Activated CD8-positive, alpha-beta T cell treated with anti-CD3 and anti-CD28 coated beads for 36 hours (primary cell): ENCODE results near the gene COX6A2. TPM values are rescaled to one million over a fixed set of nuclear protein-coding genes. Genes with fewer than 3 reads are reported as not detected.

Experiments used
- ATAC-seq: fragments of 200-7000 bp; cut with Tn5 transposase; one replicate; pipeline ENCODE4 v1.10.0; 2021; ENCODE audit warnings: mild to moderate bottlenecking, moderate library complexity
- CTCF ChIA-PET: fragments of 350-600 bp; sonication (Branson Sonifier 250); formaldehyde crosslinking; loops from one replicate; lab custom pipeline; 2021; ENCODE audit warnings: antibody characterized with exemption; lab: Charles Lee
- POLR2A ChIA-PET: fragments of 350-600 bp; sonication (Branson Sonifier 250); formaldehyde crosslinking; loops from one replicate; lab custom pipeline; 2021; ENCODE audit warnings: antibody characterized with exemption; lab: Charles Lee
- DNase-seq: peaks from one replicate; pipeline ENCODE4 v3.0.0-alpha.2; 2020
- H3K27ac Mint-ChIP-seq: one replicate; pipeline ENCODE4 v1.8.0; 2021; ENCODE audit warnings: mild to moderate bottlenecking, mixed read lengths
- H3K27me3 Mint-ChIP-seq: one replicate; pipeline ENCODE4 v1.8.0; 2021; ENCODE audit warnings: mixed read lengths
- H3K36me3 Mint-ChIP-seq: one replicate; pipeline ENCODE4 v1.8.0; 2021; ENCODE audit warnings: low read depth, mixed read lengths
- H3K4me1 Mint-ChIP-seq: one replicate; pipeline ENCODE4 v1.8.0; 2021; ENCODE audit warnings: low read depth, mixed read lengths
- H3K4me3 Mint-ChIP-seq: one replicate; pipeline ENCODE4 v1.8.0; 2021; ENCODE audit warnings: mild to moderate bottlenecking, moderate library complexity, mixed read lengths
- H3K9me3 Mint-ChIP-seq: one replicate; pipeline ENCODE4 v1.8.0; 2021; ENCODE audit warnings: mixed read lengths
- CTCF ChIP-seq: fragments of 200-600 bp; IDR thresholded peaks from one replicate; pipeline ENCODE4 v1.8.0; 2022; ENCODE audit warnings: antibody characterized with exemption, mild to moderate bottlenecking
- intact Hi-C: fragments of 100-400 bp; cut with micrococcal nuclease; formaldehyde crosslinking; loops from one replicate; pipeline ENCODE4 v1.10.0; 2022
- total RNA-seq, 2 experiments: library from RNA; stranded (reverse); gene quantifications; one replicate each; pipeline ENCODE4 v1.2.3, GENCODE V29; 2021

The COX6A2 gene
- total RNA-seq, 2 experiments from 2014 or later: not detected

DNA sequence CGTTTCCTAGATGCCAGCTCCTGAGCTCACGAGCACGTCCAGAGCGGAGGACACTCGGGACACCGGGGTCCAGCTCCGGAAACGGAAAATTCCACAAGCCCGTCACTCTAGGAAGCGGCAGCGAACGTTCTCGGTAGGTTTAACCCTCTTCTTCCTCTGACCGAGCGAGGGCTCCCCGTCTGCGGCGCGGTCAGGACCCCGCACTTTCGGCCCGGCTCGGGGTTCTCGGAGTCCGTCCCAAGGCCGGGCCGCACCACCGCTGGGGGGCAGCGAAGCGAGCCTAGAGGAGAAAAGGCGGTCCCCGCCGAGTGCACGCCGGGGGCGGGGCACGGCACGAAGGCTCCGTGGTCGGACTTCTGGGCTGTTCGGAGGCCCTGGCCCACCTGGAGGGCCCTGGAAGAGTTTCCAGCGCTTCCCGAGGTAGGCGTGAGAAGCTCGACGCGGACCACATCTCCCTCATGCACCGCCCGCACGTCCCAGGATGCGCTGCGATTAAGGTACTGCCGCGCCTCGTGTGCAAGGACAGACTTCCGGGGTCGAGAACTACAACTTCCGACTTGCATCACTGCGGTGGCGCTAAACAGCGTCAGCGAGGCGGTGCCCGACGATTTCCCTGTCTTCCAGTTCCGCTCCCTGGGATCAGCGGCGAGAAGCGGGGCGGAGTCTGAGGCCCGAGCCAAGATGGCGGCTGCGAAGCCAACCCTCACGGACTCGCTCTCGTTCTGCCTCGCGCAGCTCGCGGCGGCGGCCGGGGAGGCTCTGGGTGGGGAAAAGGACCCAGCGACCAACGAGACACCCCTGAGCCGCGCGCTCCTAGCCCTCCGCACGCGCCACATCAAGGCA, 30.9 kb upstream of the COX6A2 start, which contains the start of gene ARMC5:
Gene ARMC5 (plus strand): TSS at position 658 of the 843 bp plus-strand sequence. CDS start 24 bp downstream, at position 682.
- Mint-ChIP-seq H3K9me3 (no peaks in the 10 kb centered on the region), H3K27ac (peak within 1 kb of the TSS; percentile 97), H3K4me3 (peak within 1 kb of the TSS; percentile 91), H3K4me1 (peaks cover 39% of the 10 kb centered on the region), H3K36me3 (peaks cover 29% of the 10 kb centered on the region), H3K27me3 (no peaks in the 10 kb centered on the region)
- ChIA-PET CTCF (interaction anchor here (0.9 to 5.1 kb wide), 19 partner anchors 8 to 505 kb away, joined by 3 to 70 read pairs (median 7); partner anchors contain the start of genes RUSF1, TGFB1I1, ZNF267 and ZNF646), POLR2A (interaction anchor here (0.5 to 4.8 kb wide), 24 partner anchors 11 to 502 kb away, joined by 3 to 26 read pairs (median 4); partner anchors contain the start of genes FUS, PYDC1, RUSF1 and SETD1A)
- peak; percentile 77 for ATAC-seq
- peak; percentile 73 for TF ChIP-seq CTCF
- intact Hi-C loops: loop anchor here (10.0 kb wide), 1 partner anchor 406 kb away; no protein-coding TSS in a partner anchor
- peak; percentile 98 for DNase-seq

- H3K4me3 Mint-ChIP-seq: peak overlapping the region; percentile 89
- DNase-seq (peak; percentile 77), ATAC-seq (peak; percentile 3)
- H3K36me3 Mint-ChIP-seq: peaks cover 33% of the 10 kb centered on the region
- TF ChIP-seq CTCF: no peak
- ChIA-PET POLR2A (interaction anchor here (0.5 to 4.8 kb wide), 27 partner anchors 10 to 501 kb away, joined by 3 to 26 read pairs (median 4); partner anchors contain the start of genes FUS, PYDC1, RUSF1 and SETD1A), CTCF (interaction anchor here (0.7 to 5.1 kb wide), 11 partner anchors 10 to 414 kb away, joined by 3 to 70 read pairs (median 5); partner anchors contain the start of genes TGFB1I1, ZNF646, ZNF668 and ZNF843)
- H3K27me3 Mint-ChIP-seq: no peaks in the 10 kb centered on the region
- intact Hi-C loops: loop anchor here (10.0 kb wide), 1 partner anchor 407 kb away; no protein-coding TSS in a partner anchor
- H3K4me1 Mint-ChIP-seq: peaks cover 44% of the 10 kb centered on the region
- H3K27ac Mint-ChIP-seq: peak overlapping the region; percentile 97
- no peaks in the 10 kb centered on the region for H3K9me3 Mint-ChIP-seq
These were observed 30.1 kb upstream of the COX6A2 start for GRCh38 chr16:31458073-31458843.

- no peak overlapping the region for H3K27ac Mint-ChIP-seq
- ChIA-PET CTCF (interaction anchor here (1.3 to 5.1 kb wide), 5 partner anchors 14 to 412 kb away, joined by 3 to 70 read pairs (median 17); partner anchors contain the start of genes TGFB1I1 and ZNF843), POLR2A (interaction anchor here (1.7 to 4.8 kb wide), 5 partner anchors 20 to 413 kb away, joined by 3 to 26 read pairs (median 6); partner anchors contain the start of gene FUS)
- H3K27me3 Mint-ChIP-seq: no peaks in the 10 kb centered on the region
- intact Hi-C loops: loop anchor here (10.0 kb wide), 1 partner anchor 408 kb away; no protein-coding TSS in a partner anchor
- peaks cover 49% of the 10 kb centered on the region for H3K4me1 Mint-ChIP-seq
- DNase-seq (no peak), ATAC-seq (no peak)
- TF ChIP-seq CTCF: no peak
- H3K9me3 Mint-ChIP-seq: no peaks in the 10 kb centered on the region
- peaks cover 33% of the 10 kb centered on the region for H3K36me3 Mint-ChIP-seq
- H3K4me3 Mint-ChIP-seq: peak overlapping the region; percentile 89
These were observed 28.8 kb upstream of the COX6A2 start for GRCh38 chr16:31456988-31457360.

GRCh38 chr16:31455601-31456314, 27.6 kb upstream of the COX6A2 start:
- intact Hi-C loops: loop anchor here (10.0 kb wide), 1 partner anchor 409 kb away; no protein-coding TSS in a partner anchor
- Mint-ChIP-seq H3K4me1 (peaks cover 49% of the 10 kb centered on the region), H3K4me3 (peak overlapping the region; percentile 89), H3K27ac (peak overlapping the region; percentile 70), H3K9me3 (no peaks in the 10 kb centered on the region), H3K36me3 (peaks cover 33% of the 10 kb centered on the region), H3K27me3 (no peaks in the 10 kb centered on the region)
- CTCF ChIA-PET: interaction anchor here (0.7 to 2.3 kb wide), 17 partner anchors 11 to 413 kb away, joined by 3 to 13 read pairs (median 4); partner anchors contain the start of genes RUSF1 and ZNF843
- peak; percentile 43 for TF ChIP-seq CTCF
- peak; percentile 62 for DNase-seq
- no peak for ATAC-seq
- POLR2A ChIA-PET: interaction anchor here (0.6 to 1.7 kb wide), 4 partner anchors 8 to 414 kb away, joined by 3 to 5 read pairs (median 3); no protein-coding TSS in a partner anchor
